GM12891 (cell line): Measurements from ENCODE around the gene SMURF2.

ENCODE experiments used
- POLR2A ChIP-seq: IDR thresholded peaks from 2 replicates; pipeline ENCODE4 v1.6.1; 2011; ENCODE audit warnings: low read depth, low read length, control low read depth
- TAF1 ChIP-seq: IDR thresholded peaks from 2 replicates; pipeline ENCODE4 v1.6.1; 2011; ENCODE audit warnings: low read depth, low read length, control low read depth

GRCh38 chr17:64499805-64500486 lies 162.2 kb downstream of the SMURF2 start:
- peak; percentile 82 for TF ChIP-seq POLR2A
- TF ChIP-seq TAF1, result no peak
